SU-DHL-6 (cell line): Measurements from ENCODE around the gene CELSR1.

Experiments
- H2AFZ ChIP-seq: fragments of 200-600 bp; sonication (generic); 2 replicates; pipeline ENCODE4 v1.6.1; 2014; ENCODE audit warnings: low read depth, mild to moderate bottlenecking, moderate library complexity, mixed read lengths, antibody characterized with exemption, low read length; ENCODE audit not compliant: severe bottlenecking
- H3F3A ChIP-seq: fragments of 200-600 bp; shearing (Covaris generic); 2 replicates; pipeline ENCODE4 v1.6.0; 2016; ENCODE audit warnings: antibody characterized with exemption, mild to moderate bottlenecking; ENCODE audit not compliant: insufficient read depth
- H3K27ac ChIP-seq: fragments of 200-600 bp; sonication (generic); 2 replicates; pipeline ENCODE4 v1.5.1; 2016; ENCODE audit warnings: low read depth, mild to moderate bottlenecking, low read length, moderate library complexity, mixed read lengths
- H3K27me3 ChIP-seq: fragments of 200-600 bp; sonication (generic), shearing (Covaris generic); 2 replicates; pipeline ENCODE4 v1.6.0; 2014; ENCODE audit warnings: mild to moderate bottlenecking, low read length
- H3K36me3 ChIP-seq: fragments of 200-600 bp; sonication (generic); 2 replicates; pipeline ENCODE4 v1.6.1; 2014; ENCODE audit warnings: mild to moderate bottlenecking, low read length, mixed read lengths
- H3K4me2 ChIP-seq: fragments of 300-600, 200-600 bp; shearing (Covaris generic), sonication (generic); 2 replicates; pipeline ENCODE4 v1.6.0; 2014; ENCODE audit warnings: low read length, low read depth, mild to moderate bottlenecking; ENCODE audit not compliant: poor library complexity, severe bottlenecking
- H3K4me3 ChIP-seq: fragments of 200-600 bp; sonication (generic); 2 replicates; pipeline ENCODE4 v1.5.1; 2014; ENCODE audit warnings: antibody characterized with exemption, low read length, mild to moderate bottlenecking, mixed read lengths; ENCODE audit not compliant: insufficient read depth, poor library complexity, severe bottlenecking
- H3K79me2 ChIP-seq: fragments of 200-600 bp; sonication (generic); 2 replicates; pipeline ENCODE4 v1.6.1; 2014; ENCODE audit warnings: mild to moderate bottlenecking, low read length, moderate library complexity; ENCODE audit not compliant: insufficient read depth
- H3K9ac ChIP-seq: fragments of 200-600 bp; sonication (generic); 2 replicates; pipeline ENCODE4 v1.7.0; 2014; ENCODE audit warnings: mild to moderate bottlenecking, low read length
- H3K9me2 ChIP-seq: fragments of 200-600 bp; sonication (generic); replicated peaks from 2 replicates; pipeline ENCODE4 v1.6.1; 2014; ENCODE audit warnings: low read length; ENCODE audit not compliant: insufficient read depth
- H3K9me3 ChIP-seq: fragments of 200-600 bp; sonication (generic); 2 replicates; pipeline ENCODE4 v1.6.1; 2014; ENCODE audit warnings: low read length, mixed read lengths; ENCODE audit not compliant: insufficient read depth
- H4K20me1 ChIP-seq: fragments of 200-600 bp; sonication (generic); 2 replicates; pipeline ENCODE4 v1.6.1; 2014; ENCODE audit warnings: low read depth, mild to moderate bottlenecking, antibody characterized with exemption, low read length, moderate library complexity, mixed read lengths
- EZH2phosphoT487 ChIP-seq: fragments of 200-600 bp; sonication (generic), shearing (Covaris generic); conservative IDR thresholded peaks from 2 replicates; pipeline ENCODE4 v1.6.1; 2018; ENCODE audit warnings: mild to moderate bottlenecking, antibody characterized with exemption, low read length, moderate library complexity, mixed read lengths
- TF ChIP-seq, protein P1 (sequence below): fragments of 200-600 bp; sonication (generic); IDR thresholded peaks from one replicate; pipeline ENCODE4 v1.5.1; 2017; ENCODE audit warnings: antibody characterized with exemption, mild to moderate bottlenecking, low read length, moderate library complexity; ENCODE audit not compliant: insufficient read depth, poor library complexity, severe bottlenecking

CELSR1 gene

DNA sequence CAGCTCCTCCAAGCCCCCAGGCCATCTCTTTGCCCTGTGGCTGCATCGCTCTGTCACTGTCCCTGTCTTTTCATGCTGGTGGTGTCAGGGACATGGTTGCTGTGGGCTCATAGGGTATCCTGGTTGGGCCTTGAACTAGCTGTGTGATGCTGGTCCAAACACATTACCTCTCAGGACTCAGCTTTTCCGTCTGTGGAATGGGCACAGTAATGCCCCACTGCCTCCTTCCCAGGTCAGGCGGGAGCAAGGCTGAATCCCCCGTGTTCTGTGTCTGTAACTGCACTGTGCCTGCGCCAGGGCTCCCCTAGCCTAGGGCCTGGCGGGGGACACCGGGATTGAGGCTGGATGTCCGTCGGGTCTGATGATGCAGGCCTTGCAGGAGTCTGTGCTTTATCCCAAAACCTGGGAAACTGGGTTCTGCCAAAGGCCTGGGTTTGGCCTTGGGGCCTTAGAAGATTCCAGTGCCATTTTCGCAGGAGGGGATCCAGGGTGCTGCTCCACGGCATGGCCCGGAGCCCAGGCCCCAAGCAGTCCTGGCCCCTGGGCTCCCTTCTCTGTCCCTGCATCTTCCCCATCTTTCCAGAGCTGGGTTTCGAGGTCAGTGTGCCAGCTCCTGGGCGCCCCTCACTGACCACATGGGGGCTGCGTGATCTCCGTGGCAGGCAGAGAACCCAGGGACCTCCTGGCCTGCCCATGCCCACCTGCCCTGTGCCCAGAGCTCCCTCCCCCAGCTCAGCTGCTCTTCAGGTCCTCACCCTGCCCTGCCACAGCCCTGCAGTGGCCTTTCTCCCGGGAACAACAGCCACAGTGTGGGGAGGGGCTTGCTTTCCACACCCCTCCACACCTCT, 32.7 kb upstream of the CELSR1 start:
- H3K4me2 ChIP-seq = no peak overlapping the region
- H3K36me3 ChIP-seq = no peaks in the 10 kb centered on the region
- no peak overlapping the region for H2AFZ ChIP-seq
- no peaks in the 10 kb centered on the region for H3K79me2 ChIP-seq
- H3K9me2 ChIP-seq = no peaks in the 10 kb centered on the region
- no peaks in the 10 kb centered on the region for H3K27me3 ChIP-seq
- peaks cover 11% of the 10 kb centered on the region; the same call in 1 of the 2 replicates for H3K9me3 ChIP-seq
- 0 out of 2 replicates have a peak, but pooled peaks cover 8% of the 10 kb centered on the region for H3F3A ChIP-seq
- H4K20me1 ChIP-seq = no peaks in the 10 kb centered on the region
- no peak overlapping the region for H3K9ac ChIP-seq
- no peak overlapping the region for H3K27ac ChIP-seq
- TF ChIP-seq, protein P1, sequence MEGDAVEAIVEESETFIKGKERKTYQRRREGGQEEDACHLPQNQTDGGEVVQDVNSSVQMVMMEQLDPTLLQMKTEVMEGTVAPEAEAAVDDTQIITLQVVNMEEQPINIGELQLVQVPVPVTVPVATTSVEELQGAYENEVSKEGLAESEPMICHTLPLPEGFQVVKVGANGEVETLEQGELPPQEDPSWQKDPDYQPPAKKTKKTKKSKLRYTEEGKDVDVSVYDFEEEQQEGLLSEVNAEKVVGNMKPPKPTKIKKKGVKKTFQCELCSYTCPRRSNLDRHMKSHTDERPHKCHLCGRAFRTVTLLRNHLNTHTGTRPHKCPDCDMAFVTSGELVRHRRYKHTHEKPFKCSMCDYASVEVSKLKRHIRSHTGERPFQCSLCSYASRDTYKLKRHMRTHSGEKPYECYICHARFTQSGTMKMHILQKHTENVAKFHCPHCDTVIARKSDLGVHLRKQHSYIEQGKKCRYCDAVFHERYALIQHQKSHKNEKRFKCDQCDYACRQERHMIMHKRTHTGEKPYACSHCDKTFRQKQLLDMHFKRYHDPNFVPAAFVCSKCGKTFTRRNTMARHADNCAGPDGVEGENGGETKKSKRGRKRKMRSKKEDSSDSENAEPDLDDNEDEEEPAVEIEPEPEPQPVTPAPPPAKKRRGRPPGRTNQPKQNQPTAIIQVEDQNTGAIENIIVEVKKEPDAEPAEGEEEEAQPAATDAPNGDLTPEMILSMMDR = no peak
- no peak overlapping the region for H3K4me3 ChIP-seq

DNA sequence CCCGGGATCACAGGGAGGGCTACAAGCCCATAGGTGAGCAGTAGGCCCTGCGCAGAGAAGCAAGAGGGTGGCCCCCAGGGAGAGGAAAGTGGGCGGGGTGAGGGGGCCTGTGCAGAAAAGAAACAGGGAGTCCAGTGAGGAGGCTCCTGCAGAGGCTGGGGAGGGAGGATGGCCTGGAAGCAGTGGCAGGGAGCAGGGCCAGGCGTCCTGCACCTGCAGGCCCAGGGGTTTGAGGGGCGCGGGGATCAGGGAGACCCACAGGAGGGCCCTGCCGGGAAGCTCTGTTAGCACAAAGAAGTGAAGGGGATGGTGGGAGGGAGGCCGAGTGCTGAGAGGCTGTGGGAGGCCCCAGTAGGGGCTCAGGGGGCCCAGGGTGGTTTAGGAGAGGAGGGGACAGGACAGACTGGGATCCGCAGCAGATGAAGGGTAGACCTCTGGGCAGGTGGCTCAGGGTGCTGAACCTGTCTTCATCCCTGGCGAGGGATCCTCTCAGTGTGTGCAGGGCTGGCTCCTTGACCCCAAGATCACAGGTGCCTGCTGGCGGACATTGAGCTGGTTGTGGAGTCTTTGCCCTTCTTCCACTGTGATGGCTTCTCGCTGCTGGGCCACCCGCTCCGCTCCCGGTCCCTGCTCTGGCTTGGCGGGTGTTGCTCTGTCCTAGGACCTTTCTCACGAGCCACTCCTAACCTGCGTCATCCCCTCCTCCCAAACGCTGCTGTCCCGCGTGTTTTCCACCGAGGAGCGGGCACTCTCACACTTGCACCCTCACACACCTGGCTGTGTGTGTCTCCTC, 31.8 kb upstream of the CELSR1 start:
- 0 out of 2 replicates have a peak, but pooled peaks cover 8% of the 10 kb centered on the region for H3F3A ChIP-seq
- no peaks in the 10 kb centered on the region for H3K27me3 ChIP-seq
- no peak overlapping the region for H2AFZ ChIP-seq
- no peak overlapping the region for H3K27ac ChIP-seq
- H3K4me2 ChIP-seq = no peak overlapping the region
- H3K9me3 ChIP-seq = peaks cover 11% of the 10 kb centered on the region; the same call in 1 of the 2 replicates
- H3K79me2 ChIP-seq = no peaks in the 10 kb centered on the region
- TF ChIP-seq, protein P1 = no peak
- no peak for TF ChIP-seq EZH2phosphoT487
- no peaks in the 10 kb centered on the region for H3K36me3 ChIP-seq
- H3K4me3 ChIP-seq = no peak overlapping the region
- no peaks in the 10 kb centered on the region for H4K20me1 ChIP-seq
- H3K9me2 ChIP-seq = no peaks in the 10 kb centered on the region
- no peak overlapping the region for H3K9ac ChIP-seq

DNA sequence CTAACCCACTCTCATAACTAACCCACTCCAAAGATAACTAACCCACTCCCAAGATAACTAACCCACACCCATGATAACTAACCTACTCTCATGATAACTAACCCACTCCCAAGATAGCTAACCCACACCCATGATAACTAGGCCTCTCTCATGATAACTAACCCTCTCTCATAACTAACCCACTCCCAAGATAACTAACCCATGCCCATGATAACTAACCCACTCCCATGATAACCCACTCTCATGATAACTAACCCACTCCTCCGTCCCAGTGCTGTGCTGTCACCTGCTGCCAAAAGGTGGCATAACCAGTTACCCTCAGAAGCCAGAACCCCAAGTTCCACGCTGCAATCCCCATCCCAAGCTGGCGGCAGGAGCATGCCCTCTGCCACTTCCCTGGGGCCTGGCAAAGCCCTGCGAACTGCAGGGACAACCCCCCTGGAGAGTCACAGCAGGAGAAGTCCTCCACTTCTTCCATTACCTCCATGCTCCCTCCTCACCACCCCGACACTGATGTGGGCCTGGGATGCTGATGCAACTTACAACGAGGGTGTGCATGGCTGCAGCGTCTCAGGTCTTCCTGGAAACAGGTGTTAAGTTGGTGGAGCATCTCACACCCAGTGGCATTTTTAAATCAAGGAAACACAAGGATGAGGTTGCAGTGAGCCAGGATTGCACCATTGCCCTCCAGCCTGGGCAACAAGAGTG, 30.8 kb upstream of the CELSR1 start:
- Histone ChIP-seq H4K20me1 (no peaks in the 10 kb centered on the region), H3F3A (0 out of 2 replicates have a peak, but pooled peaks cover 8% of the 10 kb centered on the region), H3K9me2 (no peaks in the 10 kb centered on the region), H3K9me3 (peaks cover 11% of the 10 kb centered on the region; the same call in 1 of the 2 replicates), H2AFZ (no peak overlapping the region), H3K4me2 (no peak overlapping the region), H3K27me3 (no peaks in the 10 kb centered on the region), H3K9ac (no peak overlapping the region), H3K27ac (no peak overlapping the region), H3K36me3 (no peaks in the 10 kb centered on the region), H3K79me2 (no peaks in the 10 kb centered on the region), H3K4me3 (no peak overlapping the region)
- no peak for TF ChIP-seq EZH2phosphoT487
- TF ChIP-seq, protein P1 = no peak
